GM12874 (cell line): ENCODE data around the gene ULBP2.

ENCODE experiments used
- TF ChIP-seq, protein P1 (sequence below): IDR thresholded peaks from 2 replicates; pipeline ENCODE4 v1.5.1; 2011; ENCODE audit warnings: low read depth, mild to moderate bottlenecking, control low read depth, low read length, moderate library complexity; ENCODE audit not compliant: insufficient read depth

The ULBP2 gene

DNA sequence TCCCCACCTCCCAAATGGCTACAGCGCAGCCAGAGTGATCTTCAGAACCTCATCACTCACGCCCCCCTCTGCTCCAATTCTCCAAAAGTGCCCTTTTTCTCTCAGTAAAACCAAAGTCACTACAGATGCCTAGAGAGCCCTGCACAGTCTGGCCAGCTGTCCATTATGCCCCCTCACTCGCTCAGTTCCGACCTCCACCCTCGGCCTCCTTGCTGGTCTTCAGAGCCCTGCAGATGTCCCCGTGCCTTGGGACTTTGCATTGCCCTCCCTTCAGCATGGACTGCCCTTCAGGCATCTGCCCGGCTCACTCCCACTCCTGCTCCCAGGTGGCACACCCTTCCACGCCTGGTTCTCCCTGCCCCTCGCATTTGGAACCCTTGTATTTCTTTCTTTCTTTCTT is 42.8 kb upstream of the ULBP2 start:
- TF ChIP-seq, protein P1, sequence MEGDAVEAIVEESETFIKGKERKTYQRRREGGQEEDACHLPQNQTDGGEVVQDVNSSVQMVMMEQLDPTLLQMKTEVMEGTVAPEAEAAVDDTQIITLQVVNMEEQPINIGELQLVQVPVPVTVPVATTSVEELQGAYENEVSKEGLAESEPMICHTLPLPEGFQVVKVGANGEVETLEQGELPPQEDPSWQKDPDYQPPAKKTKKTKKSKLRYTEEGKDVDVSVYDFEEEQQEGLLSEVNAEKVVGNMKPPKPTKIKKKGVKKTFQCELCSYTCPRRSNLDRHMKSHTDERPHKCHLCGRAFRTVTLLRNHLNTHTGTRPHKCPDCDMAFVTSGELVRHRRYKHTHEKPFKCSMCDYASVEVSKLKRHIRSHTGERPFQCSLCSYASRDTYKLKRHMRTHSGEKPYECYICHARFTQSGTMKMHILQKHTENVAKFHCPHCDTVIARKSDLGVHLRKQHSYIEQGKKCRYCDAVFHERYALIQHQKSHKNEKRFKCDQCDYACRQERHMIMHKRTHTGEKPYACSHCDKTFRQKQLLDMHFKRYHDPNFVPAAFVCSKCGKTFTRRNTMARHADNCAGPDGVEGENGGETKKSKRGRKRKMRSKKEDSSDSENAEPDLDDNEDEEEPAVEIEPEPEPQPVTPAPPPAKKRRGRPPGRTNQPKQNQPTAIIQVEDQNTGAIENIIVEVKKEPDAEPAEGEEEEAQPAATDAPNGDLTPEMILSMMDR = no peak

DNA sequence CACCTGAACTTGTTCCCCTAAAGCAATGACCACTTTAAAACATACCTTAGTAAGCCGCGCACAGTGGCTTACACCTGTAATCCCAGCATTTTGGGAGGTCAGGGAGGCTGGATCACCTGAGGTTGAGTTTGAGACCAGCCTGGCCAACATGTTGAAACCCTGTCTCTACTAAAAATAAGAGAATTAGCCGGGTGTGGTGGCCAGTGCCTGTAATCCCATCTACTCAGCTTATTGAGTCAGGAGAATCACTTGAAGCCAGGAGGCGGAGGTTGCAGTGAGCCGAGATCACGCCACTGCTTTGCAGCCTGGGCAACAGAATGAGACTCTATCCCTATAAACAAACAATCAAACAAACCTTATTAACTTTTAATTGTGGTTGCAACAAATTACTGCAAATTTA is 42.3 kb upstream of the ULBP2 start:
- TF ChIP-seq, protein P1 = no peak

DNA sequence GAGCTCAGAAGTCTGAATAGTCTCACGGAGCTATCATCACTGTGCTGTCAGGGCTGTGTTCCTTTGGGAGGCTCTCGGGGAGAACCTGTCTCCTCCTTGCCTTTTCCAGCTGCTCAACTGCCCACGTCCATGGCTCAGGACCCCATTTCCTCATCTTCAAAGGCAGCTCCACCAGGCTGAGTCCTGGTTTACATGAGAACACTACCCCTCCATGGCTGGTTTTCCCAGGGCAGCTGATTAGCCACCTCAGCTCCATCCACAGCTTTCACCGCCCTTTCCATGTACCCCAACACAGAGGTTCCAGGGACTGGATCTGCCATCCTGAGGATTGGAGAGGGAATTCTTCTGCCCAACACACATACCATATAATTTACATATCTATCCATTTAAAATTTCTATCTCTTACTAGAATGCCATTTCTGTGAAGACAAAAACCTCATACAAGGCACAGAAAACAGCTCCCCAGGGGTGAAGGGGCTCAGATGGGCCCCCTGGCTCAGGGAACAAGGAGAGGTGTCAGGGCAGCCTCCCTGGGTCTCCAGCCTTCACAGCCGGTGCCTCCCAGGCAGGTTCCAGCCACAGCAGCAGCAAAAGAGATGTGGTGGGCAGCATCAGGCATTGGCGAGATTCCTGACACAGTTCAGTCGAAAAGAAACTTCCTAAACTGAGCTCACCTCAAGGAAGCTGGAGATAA is 41.7 kb upstream of the ULBP2 start:
- TF ChIP-seq, protein P1 = no peak

DNA sequence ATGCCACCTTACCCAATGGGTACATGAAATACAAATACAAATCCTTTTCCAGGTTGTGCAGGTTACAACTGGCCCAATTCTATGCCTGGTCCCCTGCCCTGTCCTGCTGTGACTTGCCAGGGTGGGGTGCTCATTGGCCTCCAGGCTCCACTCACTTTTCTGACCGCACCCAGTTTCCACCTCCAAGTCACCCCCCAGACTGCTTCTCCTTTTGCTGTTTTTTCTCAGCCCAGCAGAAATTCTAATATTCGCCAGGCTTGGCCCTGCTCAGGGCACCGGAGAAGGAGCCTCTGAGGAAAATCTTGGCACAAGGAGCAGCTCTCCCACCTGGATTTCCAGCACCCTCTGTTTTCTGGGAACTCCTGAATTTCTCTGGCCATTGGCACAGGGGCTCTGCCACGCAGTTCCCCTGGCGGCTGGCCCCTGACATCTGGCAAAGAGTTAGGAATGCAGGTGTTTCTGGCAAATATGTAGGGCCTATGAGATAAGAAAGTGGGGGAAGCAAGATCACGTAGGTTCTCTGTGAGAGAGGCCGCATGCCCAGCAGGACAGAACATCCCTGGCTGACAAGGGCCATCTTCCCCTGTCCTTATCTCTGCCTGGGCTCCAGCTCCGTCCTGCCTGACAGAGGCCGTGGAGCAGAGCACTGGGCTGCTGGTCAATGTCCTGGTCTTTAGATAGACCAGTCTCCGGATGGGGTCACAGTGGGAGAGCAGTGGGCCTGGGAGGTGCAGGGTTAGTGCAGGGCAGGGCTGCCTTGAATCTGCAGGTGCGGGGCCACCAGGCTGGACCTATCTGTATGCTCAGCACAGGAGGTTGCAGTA is 41.0 kb upstream of the ULBP2 start:
- TF ChIP-seq, protein P1 = no peak

DNA sequence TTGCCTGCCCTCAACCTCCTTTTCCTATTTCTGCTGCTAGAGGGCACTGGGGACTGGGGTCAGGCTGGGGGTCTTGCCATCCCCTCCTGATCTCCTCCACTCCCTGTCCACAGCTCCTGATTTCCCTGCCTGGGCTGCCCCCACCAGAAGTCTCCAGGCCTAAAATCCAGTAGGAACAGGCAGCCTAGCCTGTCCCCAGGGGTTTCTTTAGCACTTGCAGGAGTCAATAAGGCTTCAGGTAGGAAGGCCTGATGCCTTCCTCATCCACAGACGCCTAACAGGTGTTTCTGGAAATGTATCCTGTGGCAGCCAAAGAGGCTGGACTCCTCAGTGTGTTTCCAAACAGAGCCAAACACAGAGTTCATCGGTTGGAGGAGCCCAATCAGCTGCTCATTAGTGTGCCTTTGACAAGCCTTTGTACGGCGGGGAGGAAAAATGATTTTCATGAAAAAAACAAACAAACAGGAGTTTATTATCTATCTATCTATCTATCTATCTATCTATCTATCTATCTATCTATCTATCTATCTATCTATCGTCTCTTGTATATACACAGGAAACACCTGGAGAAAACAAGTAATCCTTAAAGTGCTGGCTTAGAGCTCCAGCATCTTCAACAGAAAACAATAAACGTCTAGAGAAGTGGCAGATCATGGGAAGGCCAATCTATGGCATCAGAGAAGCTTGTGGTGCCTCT is 40.2 kb upstream of the ULBP2 start:
- TF ChIP-seq, protein P1 = no peak

DNA sequence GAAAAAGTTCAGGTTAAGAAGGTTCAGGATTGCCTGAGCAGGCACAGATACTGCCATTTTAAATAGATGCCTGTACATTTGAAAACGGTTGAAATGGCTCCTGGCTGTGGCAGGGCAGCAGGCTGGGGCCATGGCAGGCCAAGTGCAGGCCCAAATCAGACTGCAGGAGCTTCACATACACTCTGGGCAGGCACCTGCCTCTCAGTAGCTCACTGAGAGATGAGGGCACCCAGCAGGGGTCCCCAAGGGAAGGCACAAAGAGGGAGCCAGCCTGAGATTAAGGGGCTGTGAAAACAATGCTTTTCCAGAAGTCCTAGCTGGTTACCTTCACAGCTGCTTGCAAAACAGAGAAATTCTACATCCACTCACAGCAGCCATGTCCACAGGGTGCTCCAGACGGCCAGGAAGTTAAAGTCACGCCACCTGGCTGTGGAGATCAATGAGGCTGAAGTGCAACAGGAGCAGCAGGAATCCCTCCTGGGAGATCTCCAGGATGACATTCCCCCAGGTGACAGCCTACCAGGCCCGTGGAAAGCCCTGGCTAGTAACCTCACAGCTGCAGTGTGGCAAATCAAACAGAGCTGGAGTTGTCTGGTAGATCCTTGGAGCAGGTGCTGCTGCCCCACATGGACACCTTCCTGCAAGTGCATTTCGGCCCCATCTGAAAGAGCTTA is 37.7 kb upstream of the ULBP2 start:
- TF ChIP-seq, protein P1 = no peak
